ENCODE data around the gene ZBTB46. TPM values are rescaled to one million over a fixed set of nuclear protein-coding genes. Genes with fewer than 3 reads are reported as not detected.

The ZBTB46 gene
- total RNA-seq, 4 donors from 2014 or later: 1.2 to 6.7 (median 5.7) TPM

DNA sequence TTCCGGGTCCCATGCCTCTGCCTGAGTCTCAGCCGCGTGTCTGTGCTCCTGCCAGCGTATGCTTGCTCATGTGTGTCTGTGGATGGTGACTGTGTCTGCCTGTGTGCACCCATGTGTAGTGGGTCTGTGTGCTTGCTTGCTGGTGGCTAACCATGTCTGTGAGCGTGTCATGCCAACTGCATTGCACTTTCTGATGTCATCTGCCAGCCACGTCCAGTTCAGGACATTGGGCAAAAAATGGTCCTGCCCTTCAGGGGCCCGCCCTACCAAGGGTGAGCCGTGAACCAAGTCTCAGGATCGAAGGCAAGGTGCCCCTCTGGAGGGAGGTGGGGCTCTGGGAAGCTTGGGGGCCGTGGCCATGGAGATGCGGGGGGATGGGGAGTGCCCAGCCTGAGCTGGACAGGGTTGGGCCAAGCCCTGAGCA is 9.4 kb upstream of the ZBTB46 start:
- TF ChIP-seq, protein P1, sequence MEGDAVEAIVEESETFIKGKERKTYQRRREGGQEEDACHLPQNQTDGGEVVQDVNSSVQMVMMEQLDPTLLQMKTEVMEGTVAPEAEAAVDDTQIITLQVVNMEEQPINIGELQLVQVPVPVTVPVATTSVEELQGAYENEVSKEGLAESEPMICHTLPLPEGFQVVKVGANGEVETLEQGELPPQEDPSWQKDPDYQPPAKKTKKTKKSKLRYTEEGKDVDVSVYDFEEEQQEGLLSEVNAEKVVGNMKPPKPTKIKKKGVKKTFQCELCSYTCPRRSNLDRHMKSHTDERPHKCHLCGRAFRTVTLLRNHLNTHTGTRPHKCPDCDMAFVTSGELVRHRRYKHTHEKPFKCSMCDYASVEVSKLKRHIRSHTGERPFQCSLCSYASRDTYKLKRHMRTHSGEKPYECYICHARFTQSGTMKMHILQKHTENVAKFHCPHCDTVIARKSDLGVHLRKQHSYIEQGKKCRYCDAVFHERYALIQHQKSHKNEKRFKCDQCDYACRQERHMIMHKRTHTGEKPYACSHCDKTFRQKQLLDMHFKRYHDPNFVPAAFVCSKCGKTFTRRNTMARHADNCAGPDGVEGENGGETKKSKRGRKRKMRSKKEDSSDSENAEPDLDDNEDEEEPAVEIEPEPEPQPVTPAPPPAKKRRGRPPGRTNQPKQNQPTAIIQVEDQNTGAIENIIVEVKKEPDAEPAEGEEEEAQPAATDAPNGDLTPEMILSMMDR (IDR thresholded peaks at IDR 0.05): no peak
- no peak for TF ChIP-seq POLR2A (IDR thresholded peaks at IDR 0.05)
- 72 to 76% methylated on average over 11 of the region's 11 CpGs for WGBS, 2 donors
- intact Hi-C loops (cut with DNase I; ENCODE audit: low total_unique reads): no loop called here
- DNase-seq (ENCODE audit: low spot score in 2 of 2): no peak
- no peak overlapping the region for H3K4me3 ChIP-seq (ENCODE audit: low read depth, poor library complexity, severe bottlenecking)

- no peak for DNase-seq (ENCODE audit: low spot score in 2 of 2)
- intact Hi-C loops (cut with DNase I; ENCODE audit: low total_unique reads): no loop called here
- WGBS, 2 donors: 79 to 81% methylated on average over 13 of the region's 13 CpGs
These were observed 8.6 kb upstream of the ZBTB46 start for GRCh38 chr20:63839620-63840019.

DNA sequence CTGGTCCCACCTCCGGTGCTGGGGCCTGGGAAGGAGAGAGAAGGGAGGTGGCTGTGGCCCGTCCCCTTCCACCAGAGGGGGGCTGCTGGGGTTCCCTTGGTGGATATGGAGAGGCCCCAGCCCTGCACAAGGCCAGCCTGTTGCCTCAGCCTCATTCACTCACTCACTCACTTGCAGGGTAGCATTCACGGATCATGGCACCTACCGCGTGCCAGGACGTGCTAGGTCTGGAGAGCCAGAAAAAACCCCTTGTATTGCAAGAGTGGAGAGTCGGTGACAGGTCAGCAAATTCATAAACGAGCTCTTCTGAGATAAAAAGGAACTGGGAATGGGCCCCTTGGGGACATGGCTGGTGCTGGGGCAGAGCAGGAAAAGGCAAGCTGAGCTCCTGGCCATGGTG is 6.4 kb upstream of the ZBTB46 start:
- intact Hi-C loops (cut with DNase I; ENCODE audit: low total_unique reads): no loop called here
- WGBS, 2 donors: 34 to 42% methylated on average over 6 to 8 of the region's 8 CpGs
- no peak overlapping the region for H3K4me3 ChIP-seq (ENCODE audit: low read depth, poor library complexity, severe bottlenecking)
- TF ChIP-seq POLR2A (IDR thresholded peaks at IDR 0.05): no peak
- TF ChIP-seq, protein P1 (IDR thresholded peaks at IDR 0.05): no peak
- no peak for DNase-seq (ENCODE audit: low spot score in 2 of 2)

More at GRCh38 chr20:63839620-63840019, 8.6 kb upstream of the ZBTB46 start:
- H3K4me3 ChIP-seq (ENCODE audit: low read depth, poor library complexity, severe bottlenecking): no peak overlapping the region
- TF ChIP-seq POLR2A (IDR thresholded peaks at IDR 0.05): no peak
- TF ChIP-seq, protein P1 (IDR thresholded peaks at IDR 0.05): no peak

DNA sequence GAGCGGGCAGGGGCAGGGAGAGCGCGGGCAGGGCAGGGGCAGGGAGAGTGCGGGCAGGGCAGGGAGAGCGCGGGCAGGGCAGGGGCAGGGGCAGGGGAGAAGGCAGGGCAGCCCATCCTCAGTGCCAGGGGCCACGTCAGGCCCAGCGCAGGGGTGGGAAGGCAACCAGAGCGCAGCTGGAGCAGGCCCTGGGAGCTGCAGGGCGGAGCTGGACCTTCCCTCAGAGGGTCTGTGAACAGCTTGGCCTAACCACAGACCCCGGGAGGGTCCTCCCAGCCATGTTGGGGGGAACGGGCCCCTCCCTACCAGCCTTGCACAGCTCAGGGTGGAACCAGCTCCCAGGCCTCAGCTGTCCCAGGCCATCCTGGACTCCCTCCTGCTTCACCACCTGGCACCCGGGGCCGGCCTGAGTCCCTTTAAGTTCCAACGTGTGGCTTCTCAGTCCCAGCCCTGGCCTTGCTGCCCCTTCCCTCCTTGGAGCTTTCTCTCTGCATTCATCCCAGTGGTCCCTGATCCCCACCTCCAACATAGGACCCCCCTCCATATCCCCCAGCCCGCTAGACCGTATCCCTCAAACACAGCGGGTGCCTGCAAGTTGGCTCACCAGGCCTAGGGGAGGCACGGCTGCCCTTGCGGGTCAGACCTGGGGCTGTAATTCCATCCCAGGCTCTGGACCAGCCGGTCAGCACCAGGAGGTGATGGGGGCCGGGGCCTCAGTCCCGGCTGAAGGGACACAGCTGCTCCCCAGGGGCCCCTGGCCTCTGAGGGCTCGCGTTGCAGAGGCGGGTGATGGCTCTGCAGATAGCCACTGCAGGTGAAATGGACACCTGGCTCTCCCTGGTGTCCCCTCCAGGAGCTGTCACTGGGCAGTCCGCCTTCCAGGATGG is 5.6 kb upstream of the ZBTB46 start:
- DNase-seq (ENCODE audit: low spot score in 2 of 2): no peak
- WGBS, 2 donors: 83% methylated on average over 21 to 25 of the region's 27 CpGs
- H3K4me3 ChIP-seq (ENCODE audit: low read depth, poor library complexity, severe bottlenecking): no peak overlapping the region
- no peak for TF ChIP-seq POLR2A (IDR thresholded peaks at IDR 0.05)
- TF ChIP-seq, protein P1 (IDR thresholded peaks at IDR 0.05): no peak
- intact Hi-C loops (cut with DNase I; ENCODE audit: low total_unique reads): no loop called here

GRCh38 chr20:63835021-63835858 is 4.2 kb upstream of the ZBTB46 start:
- 29 to 31% methylated on average over 11 to 13 of the region's 21 CpGs for WGBS, 2 donors
- intact Hi-C loops (cut with DNase I; ENCODE audit: low total_unique reads): no loop called here
- peak; percentile 76 to 95 for DNase-seq (ENCODE audit: low spot score in 2 of 2)
- no peak overlapping the region for H3K4me3 ChIP-seq (ENCODE audit: low read depth, poor library complexity, severe bottlenecking)
- TF ChIP-seq, protein P1 (IDR thresholded peaks at IDR 0.05): no peak
- TF ChIP-seq POLR2A (IDR thresholded peaks at IDR 0.05): no peak

All from lower leg skin (tissue), 4 donors.